HEK293 (cell line): ENCODE measurements around the gene LIPH.

Source experiments
- CTCF ChIA-PET: fragments of 350-600 bp; formaldehyde crosslinking; extraction: SDS; loops from one replicate; lab custom pipeline; 2021; ENCODE audit warnings: antibody characterized with exemption; lab: Yijun Ruan, JAX
- POLR2A ChIA-PET: fragments of 300-600 bp; formaldehyde crosslinking; extraction: SDS; loops from one replicate; lab custom pipeline; 2020; ENCODE audit warnings: antibody characterized with exemption, inconsistent platforms; lab: Yijun Ruan, JAX
- H3K27ac ChIP-seq: fragments of 200-500 bp; sonication (Bioruptor generic); 2 replicates; pipeline ENCODE4 v1.5.1; 2014; ENCODE audit warnings: low read depth, low read length, control low read depth, inconsistent platforms; ENCODE audit errors: extremely low read depth
- H3K36me3 ChIP-seq, 2 experiments: fragments of 200-500 bp in 1 of 2; sonication (Bioruptor generic) in 1 of 2; 1 replicate in 1 of 2; 2 replicates in 1 of 2; pipeline ENCODE4 v1.5.1; 2014 to 2017; ENCODE audit warnings: inconsistent platforms in 2 of 2, low read length in 2 of 2; ENCODE audit not compliant: control insufficient read depth in 2 of 2, insufficient read depth in 1 of 2
- H3K4me1 ChIP-seq: fragments of 200-500 bp; sonication (Bioruptor generic); 2 replicates; pipeline ENCODE4 v1.5.1; 2014; ENCODE audit warnings: mild to moderate bottlenecking, low read length, inconsistent platforms; ENCODE audit not compliant: control insufficient read depth, insufficient read depth
- H3K4me3 ChIP-seq: 2 replicates; pipeline ENCODE4 v1.5.1; 2011; ENCODE audit warnings: low read depth, mild to moderate bottlenecking, control low read depth, low read length, moderate library complexity
- H3K9me3 ChIP-seq: fragments of 200-500 bp; sonication (Bioruptor generic); 2 replicates; pipeline ENCODE4 v1.5.1; 2014; ENCODE audit warnings: low read depth, low read length, inconsistent platforms; ENCODE audit not compliant: control insufficient read depth, insufficient read depth
- EGR2 ChIP-seq: fragments of 450-650 bp; formaldehyde crosslinking; IDR thresholded peaks from 2 replicates; pipeline ENCODE4 v1.5.1; 2016; ENCODE audit warnings: low read depth, missing biosample characterization, missing genetic modification characterization
- GLIS1 ChIP-seq: fragments of 450-650 bp; formaldehyde crosslinking; IDR thresholded peaks from 2 replicates; pipeline ENCODE4 v1.5.1; 2016; ENCODE audit warnings: missing biosample characterization, missing genetic modification characterization
- KLF8 ChIP-seq: fragments of 450-650 bp; formaldehyde crosslinking; IDR thresholded peaks from 2 replicates; pipeline ENCODE4 v1.5.1; 2016; ENCODE audit warnings: missing biosample characterization, missing genetic modification characterization
- MZF1 ChIP-seq: fragments of 450-650 bp; formaldehyde crosslinking; IDR thresholded peaks from 2 replicates; pipeline ENCODE4 v1.5.1; 2017; ENCODE audit warnings: missing biosample characterization, missing genetic modification characterization, borderline replicate concordance
- PRDM10 ChIP-seq: fragments of 450-650 bp; formaldehyde crosslinking; IDR thresholded peaks from 2 replicates; pipeline ENCODE4 v1.5.1; 2016; ENCODE audit warnings: missing biosample characterization, missing genetic modification characterization
- PRDM4 ChIP-seq: fragments of 450-650 bp; formaldehyde crosslinking; IDR thresholded peaks from 2 replicates; pipeline ENCODE4 v1.5.1; 2017; ENCODE audit warnings: missing biosample characterization, missing genetic modification characterization
- SCRT2 ChIP-seq: fragments of 450-650 bp; formaldehyde crosslinking; IDR thresholded peaks from 2 replicates; pipeline ENCODE4 v1.5.1; 2016; ENCODE audit warnings: missing biosample characterization, missing genetic modification characterization
- SP7 ChIP-seq: fragments of 450-650 bp; formaldehyde crosslinking; IDR thresholded peaks from 2 replicates; pipeline ENCODE4 v1.5.1; 2016; ENCODE audit warnings: missing biosample characterization, missing genetic modification characterization
- ZBTB1 ChIP-seq: fragments of 450-650 bp; formaldehyde crosslinking; IDR thresholded peaks from 2 replicates; pipeline ENCODE4 v1.5.1; 2016; ENCODE audit warnings: missing biosample characterization, missing genetic modification characterization
- ZBTB49 ChIP-seq: fragments of 450-650 bp; formaldehyde crosslinking; IDR thresholded peaks from 2 replicates; pipeline ENCODE4 v1.5.1; 2016; ENCODE audit warnings: missing biosample characterization, missing genetic modification characterization, low read depth
- ZFP41 ChIP-seq: fragments of 450-650 bp; formaldehyde crosslinking; IDR thresholded peaks from 2 replicates; pipeline ENCODE4 v1.5.1; 2016; ENCODE audit warnings: missing biosample characterization, missing genetic modification characterization, borderline replicate concordance
- ZNF202 ChIP-seq: fragments of 450-650 bp; formaldehyde crosslinking; IDR thresholded peaks from 2 replicates; pipeline ENCODE4 v1.5.1; 2016; ENCODE audit warnings: missing biosample characterization, missing genetic modification characterization, borderline replicate concordance
- ZNF211 ChIP-seq: fragments of 450-650 bp; formaldehyde crosslinking; IDR thresholded peaks from 2 replicates; pipeline ENCODE4 v1.5.1; 2016; ENCODE audit warnings: low read depth, missing biosample characterization, missing genetic modification characterization
- ZNF223 ChIP-seq: fragments of 450-650 bp; formaldehyde crosslinking; IDR thresholded peaks from 2 replicates; pipeline ENCODE4 v1.5.1; 2016; ENCODE audit warnings: missing biosample characterization, missing genetic modification characterization
- ZNF248 ChIP-seq: fragments of 450-650 bp; formaldehyde crosslinking; IDR thresholded peaks from 2 replicates; pipeline ENCODE4 v1.5.1; 2017; ENCODE audit warnings: missing biosample characterization, missing genetic modification characterization
- ZNF311 ChIP-seq: fragments of 450-650 bp; formaldehyde crosslinking; IDR thresholded peaks from 2 replicates; pipeline ENCODE4 v1.5.1; 2017; ENCODE audit warnings: missing biosample characterization, missing genetic modification characterization, borderline replicate concordance
- ZNF449 ChIP-seq: fragments of 450-650 bp; formaldehyde crosslinking; IDR thresholded peaks from 2 replicates; pipeline ENCODE4 v1.5.1; 2017; ENCODE audit warnings: missing biosample characterization, mild to moderate bottlenecking, missing genetic modification characterization, moderate library complexity
- ZNF510 ChIP-seq: fragments of 450-650 bp; formaldehyde crosslinking; IDR thresholded peaks from 2 replicates; pipeline ENCODE4 v1.5.1; 2018; ENCODE audit warnings: mild to moderate bottlenecking, missing genetic modification characterization, missing biosample characterization; ENCODE audit not compliant: insufficient replicate concordance
- ZNF558 ChIP-seq: fragments of 450-650 bp; formaldehyde crosslinking; IDR thresholded peaks from 2 replicates; pipeline ENCODE4 v1.5.1; 2016; ENCODE audit warnings: missing biosample characterization, missing genetic modification characterization
- ZNF585B ChIP-seq: fragments of 450-650 bp; formaldehyde crosslinking; IDR thresholded peaks from 2 replicates; pipeline ENCODE4 v1.5.1; 2016; ENCODE audit warnings: missing biosample characterization, missing genetic modification characterization
- ZNF639 ChIP-seq: fragments of 450-650 bp; formaldehyde crosslinking; IDR thresholded peaks from 2 replicates; pipeline ENCODE4 v1.5.1; 2016; ENCODE audit warnings: missing biosample characterization, missing genetic modification characterization
- ZNF645 ChIP-seq: fragments of 450-650 bp; formaldehyde crosslinking; IDR thresholded peaks from 2 replicates; pipeline ENCODE4; 2016; ENCODE audit warnings: missing biosample characterization, missing genetic modification characterization

Gene LIPH

GRCh38 chr3:185507883-185508282 is 44.5 kb downstream of the LIPH start (continued):
- TF ChIP-seq ZNF202 (tag by site-specific recombination), result no peak
- TF ChIP-seq ZNF585B (tag by site-specific recombination), result no peak
- TF ChIP-seq ZBTB49 (tag by site-specific recombination), result no peak
- no peak for TF ChIP-seq PRDM4
- no peak for TF ChIP-seq EGR2 (tag by site-specific recombination)
- no peak for TF ChIP-seq SCRT2 (tag by site-specific recombination)

GRCh38 chr3:185504636-185505035 is 47.8 kb downstream of the LIPH start:
- Histone ChIP-seq H3K4me3 (no peak overlapping the region), H3K9me3 (no peaks in the 10 kb centered on the region), H3K4me1 (no peaks in the 10 kb centered on the region), H3K27ac (no peak overlapping the region), H3K36me3 (no peaks in the 10 kb centered on the region)
- ChIA-PET POLR2A (no interaction called here), CTCF (no interaction called here)
- TF ChIP-seq ZNF510 (tag by site-specific recombination), result no peak
- no peak for TF ChIP-seq ZBTB1 (tag by site-specific recombination)
- TF ChIP-seq ZBTB49 (tag by site-specific recombination), result no peak
- TF ChIP-seq ZNF311 (tag by site-specific recombination), result no peak
- no peak for TF ChIP-seq PRDM10 (tag by site-specific recombination)
- TF ChIP-seq ZNF639 (tag by site-specific recombination), result no peak
- TF ChIP-seq KLF8, result no peak
- no peak for TF ChIP-seq MZF1 (tag by site-specific recombination)
- TF ChIP-seq ZNF248, result no peak
- no peak for TF ChIP-seq ZNF645
- no peak for TF ChIP-seq GLIS1 (tag by site-specific recombination)
- TF ChIP-seq ZNF211 (tag by site-specific recombination), result no peak
- no peak for TF ChIP-seq ZNF449
- no peak for TF ChIP-seq SP7
- no peak for TF ChIP-seq ZNF223
- no peak for TF ChIP-seq ZFP41 (tag by site-specific recombination)
- TF ChIP-seq ZNF558 (tag by site-specific recombination), result no peak
